Measurements from ENCODE around the gene TAS2R20.

Gene TAS2R20

GRCh38 chr12:10959804-10960203 is 38.3 kb downstream of the TAS2R20 start:
- no peak for DNase-seq

- DNase-seq = peak; percentile 41
Measured at GRCh38 chr12:10957741-10958140, 40.4 kb downstream of the TAS2R20 start.

GRCh38 chr12:10956085-10956484 is 42.0 kb downstream of the TAS2R20 start:
- DNase-seq = no peak

GRCh38 chr12:10952645-10953044 is 45.5 kb downstream of the TAS2R20 start:
- no peak for DNase-seq

Data from fibroblast of skin of back (primary cell).